GM23248 (cell line): ENCODE measurements around the gene IPO5.

Source experiments
- EZH2 ChIP-seq: fragments of 200-600 bp; sonication (generic); IDR thresholded peaks from 2 replicates; pipeline ENCODE4 v1.6.1; 2018; ENCODE audit warnings: antibody characterized with exemption, mild to moderate bottlenecking; ENCODE audit not compliant: insufficient read depth, poor library complexity, severe bottlenecking
- EZH2phosphoT487 ChIP-seq: fragments of 200-600 bp; sonication (generic); IDR thresholded peaks from 2 replicates; pipeline ENCODE4 v1.6.1; 2018; ENCODE audit warnings: antibody characterized with exemption, moderate library complexity, mild to moderate bottlenecking, low read depth; ENCODE audit not compliant: insufficient read depth

- TF ChIP-seq EZH2 (no peak), EZH2phosphoT487 (no peak)
Measured at GRCh38 chr13:97933776-97934175, 19.7 kb upstream of the IPO5 start.
